HL-60 (cell line): ENCODE data around the gene GATM.

Experiments used
- CTCF ChIP-seq: IDR thresholded peaks from one replicate; pipeline ENCODE4 v1.5.1; 2011; ENCODE audit warnings: low read length, control low read depth, inconsistent platforms; ENCODE audit not compliant: insufficient read depth
- POLR2AphosphoS5 ChIP-seq: IDR thresholded peaks from 2 replicates; pipeline ENCODE4 v1.6.1; 2012; ENCODE audit warnings: low read depth
- REST ChIP-seq: IDR thresholded peaks from 2 replicates; pipeline ENCODE4 v1.6.1; 2012; ENCODE audit warnings: low read depth; ENCODE audit not compliant: insufficient replicate concordance
- SPI1 ChIP-seq: IDR thresholded peaks from 2 replicates; pipeline ENCODE4 v1.6.1; 2012; ENCODE audit warnings: low read depth, mild to moderate bottlenecking, borderline replicate concordance

GRCh38 chr15:45328663-45329062 lies 49.7 kb downstream of the GATM start:
- TF ChIP-seq CTCF (no peak), POLR2AphosphoS5 (no peak), SPI1 (no peak), REST (no peak)
